ENCODE data around the gene PINK1.

PINK1 gene

DNA sequence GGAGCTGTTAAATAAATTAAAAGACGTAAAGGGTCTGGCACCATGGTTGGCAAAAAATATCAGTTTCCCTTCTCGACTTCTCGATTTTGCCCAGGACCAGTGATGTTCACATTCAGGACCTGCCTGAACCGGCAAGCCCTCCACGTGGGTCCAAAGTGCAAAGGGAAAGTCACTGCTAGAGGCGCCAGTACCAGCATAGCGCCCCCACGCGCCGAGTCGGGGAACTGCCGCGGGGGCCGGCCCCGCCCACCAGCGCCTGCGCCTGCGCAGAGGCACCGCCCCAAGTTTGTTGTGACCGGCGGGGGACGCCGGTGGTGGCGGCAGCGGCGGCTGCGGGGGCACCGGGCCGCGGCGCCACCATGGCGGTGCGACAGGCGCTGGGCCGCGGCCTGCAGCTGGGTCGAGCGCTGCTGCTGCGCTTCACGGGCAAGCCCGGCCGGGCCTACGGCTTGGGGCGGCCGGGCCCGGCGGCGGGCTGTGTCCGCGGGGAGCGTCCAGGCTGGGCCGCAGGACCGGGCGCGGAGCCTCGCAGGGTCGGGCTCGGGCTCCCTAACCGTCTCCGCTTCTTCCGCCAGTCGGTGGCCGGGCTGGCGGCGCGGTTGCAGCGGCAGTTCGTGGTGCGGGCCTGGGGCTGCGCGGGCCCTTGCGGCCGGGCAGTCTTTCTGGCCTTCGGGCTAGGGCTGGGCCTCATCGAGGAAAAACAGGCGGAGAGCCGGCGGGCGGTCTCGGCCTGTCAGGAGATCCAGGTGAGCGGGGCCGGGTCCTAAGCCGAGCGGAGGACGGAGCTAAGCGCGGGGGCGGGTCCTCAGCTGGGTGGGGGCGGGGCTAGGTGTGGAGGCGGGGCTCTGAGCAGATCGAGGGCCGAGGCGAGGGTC lies at the start of gene PINK1:
Gene PINK1, plus strand, starts transcription at position 269 of the 875 bp plus-strand sequence. Its CDS starts 91 bp downstream, at position 360.
- H3K36me3 ChIP-seq (ENCODE audit: insufficient read depth, low read length): 0 out of 2 replicates have a peak, but pooled peaks cover 2% of the 10 kb centered on the region
- no peaks in the 10 kb centered on the region for H3K9me3 ChIP-seq (ENCODE audit: control insufficient read depth, insufficient read depth, low read length)
- no peaks in the 10 kb centered on the region for H3K4me1 ChIP-seq (ENCODE audit: insufficient read depth, low read length)
- peak within 1 kb of the TSS; percentile 91 for H3K9ac ChIP-seq (ENCODE audit: low read depth, low read length)

DNA sequence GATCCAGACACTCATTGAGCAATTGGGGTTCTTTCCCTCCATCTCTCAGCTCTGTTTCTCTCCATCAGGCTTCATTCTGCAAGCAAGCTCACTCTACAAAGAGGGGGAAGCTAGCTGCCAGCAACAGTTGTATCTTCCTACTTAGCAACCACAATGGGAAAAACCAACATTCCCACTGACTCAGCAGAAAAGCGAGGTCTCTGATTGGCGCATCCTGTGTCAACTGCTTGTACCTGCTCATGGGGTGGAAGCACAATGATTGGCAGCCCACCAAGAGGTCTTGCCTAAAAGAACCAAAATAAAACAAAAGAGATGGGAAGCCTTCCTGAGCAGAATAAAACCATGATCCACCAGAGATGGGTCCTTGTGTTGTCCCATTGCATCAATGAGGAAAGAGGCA lies 48.4 kb upstream of the PINK1 start:
- Histone ChIP-seq H3K4me1 (ENCODE audit: insufficient read depth, low read length) (no peaks in the 10 kb centered on the region), H3K9me3 (ENCODE audit: control insufficient read depth, insufficient read depth, low read length) (no peaks in the 10 kb centered on the region)

DNA sequence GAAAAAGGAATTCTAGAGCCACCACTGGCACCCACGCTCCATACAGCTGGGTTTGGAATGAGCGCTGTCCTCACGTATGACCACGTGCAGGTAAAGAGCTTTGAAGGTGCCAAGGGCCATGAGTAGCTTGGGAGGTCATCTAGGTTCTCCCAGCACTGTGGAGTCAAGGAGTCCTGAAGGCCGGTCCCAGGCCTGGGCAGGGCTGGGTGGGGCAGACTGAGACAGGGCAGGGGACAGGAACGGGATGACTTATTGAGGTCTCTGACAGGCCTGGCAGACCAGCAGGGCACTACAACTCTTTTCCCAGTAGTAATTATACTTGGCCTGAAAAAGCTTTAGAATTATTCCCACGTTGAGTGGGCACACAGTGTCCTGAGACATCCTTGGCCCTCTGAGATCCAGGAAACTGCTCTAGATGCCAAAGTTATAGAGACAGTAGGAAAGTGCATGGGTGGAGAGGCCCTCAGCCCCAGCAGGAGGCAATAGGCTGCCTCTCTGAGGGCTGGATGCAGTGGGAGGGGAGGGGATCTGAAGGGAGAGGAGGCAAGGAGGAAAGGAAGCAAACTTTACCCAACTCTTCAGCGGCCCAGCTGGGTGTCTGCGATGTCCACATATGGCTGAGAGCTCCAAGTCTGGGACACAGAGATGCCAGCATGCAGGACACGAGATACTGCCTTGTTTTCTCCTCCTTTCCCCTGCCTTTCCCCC lies 46.2 kb upstream of the PINK1 start:
- Histone ChIP-seq H3K36me3 (ENCODE audit: insufficient read depth, low read length) (no peaks in the 10 kb centered on the region), H3K9ac (ENCODE audit: low read depth, low read length) (no peak overlapping the region), H3K4me1 (ENCODE audit: insufficient read depth, low read length) (no peaks in the 10 kb centered on the region), H3K9me3 (ENCODE audit: control insufficient read depth, insufficient read depth, low read length) (no peaks in the 10 kb centered on the region)

More for the DNA sequence above, 48.4 kb upstream of the PINK1 start:
- Histone ChIP-seq H3K36me3 (ENCODE audit: insufficient read depth, low read length) (no peaks in the 10 kb centered on the region), H3K9ac (ENCODE audit: low read depth, low read length) (no peak overlapping the region)

DNA sequence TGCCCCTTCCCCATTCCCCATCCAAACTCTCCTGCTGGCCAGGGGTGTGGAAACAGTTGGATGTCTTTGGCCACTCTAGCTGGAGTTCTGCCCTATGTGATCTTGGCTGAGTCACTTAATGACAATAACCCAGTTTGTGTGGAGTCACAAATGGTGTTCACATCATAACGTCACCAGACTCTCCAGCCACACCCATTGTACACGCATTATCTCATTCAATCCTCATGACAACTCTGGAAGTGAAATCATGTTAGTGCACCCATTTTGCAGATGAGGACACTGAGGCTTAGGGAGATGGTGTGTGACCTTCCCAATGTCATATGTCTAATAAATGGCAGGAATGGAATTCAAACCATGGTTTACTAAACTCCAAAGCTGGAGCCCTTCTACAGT lies 45.6 kb upstream of the PINK1 start:
- H3K36me3 ChIP-seq (ENCODE audit: insufficient read depth, low read length): no peaks in the 10 kb centered on the region
- no peaks in the 10 kb centered on the region for H3K4me1 ChIP-seq (ENCODE audit: insufficient read depth, low read length)
- no peaks in the 10 kb centered on the region for H3K9me3 ChIP-seq (ENCODE audit: control insufficient read depth, insufficient read depth, low read length)
- H3K9ac ChIP-seq (ENCODE audit: low read depth, low read length): no peak overlapping the region

DNA sequence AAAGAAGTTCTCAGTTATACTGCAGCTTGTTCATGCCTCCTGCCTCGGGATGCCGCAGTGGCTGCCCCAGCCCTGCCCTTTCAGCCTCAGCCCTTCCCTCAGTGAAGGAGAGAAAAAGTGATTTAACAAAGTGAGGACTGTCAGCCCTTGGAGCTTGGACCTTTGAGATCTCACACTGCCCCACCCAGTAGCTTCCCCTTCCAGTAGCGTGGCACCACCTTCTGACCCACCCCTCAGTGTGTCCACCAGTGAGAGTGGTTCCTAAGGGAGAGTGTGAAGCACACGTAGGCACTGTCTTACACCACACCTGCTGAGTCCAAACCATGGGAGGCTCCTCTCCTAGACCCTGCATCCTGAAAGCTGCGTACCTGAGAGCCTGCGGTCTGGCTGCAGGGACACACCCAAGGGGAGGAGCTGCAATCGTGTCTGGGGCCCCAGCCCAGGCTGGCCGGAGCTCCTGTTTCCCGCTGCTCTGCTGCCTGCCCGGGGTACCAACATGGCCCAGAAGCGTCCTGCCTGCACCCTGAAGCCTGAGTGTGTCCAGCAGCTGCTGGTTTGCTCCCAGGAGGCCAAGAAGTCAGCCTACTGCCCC lies 44.5 kb upstream of the PINK1 start, which contains the start of gene CDA:
Gene CDA, plus strand, starts transcription at position 464 of the 592 bp plus-strand sequence. Its CDS starts 33 bp downstream, at position 497.
- H3K9ac ChIP-seq (ENCODE audit: low read depth, low read length): peak within 1 kb of the TSS; percentile 44; the same call in 1 of the 2 replicates
- no peaks in the 10 kb centered on the region for H3K36me3 ChIP-seq (ENCODE audit: insufficient read depth, low read length)
- no peaks in the 10 kb centered on the region for H3K4me1 ChIP-seq (ENCODE audit: insufficient read depth, low read length)

DNA sequence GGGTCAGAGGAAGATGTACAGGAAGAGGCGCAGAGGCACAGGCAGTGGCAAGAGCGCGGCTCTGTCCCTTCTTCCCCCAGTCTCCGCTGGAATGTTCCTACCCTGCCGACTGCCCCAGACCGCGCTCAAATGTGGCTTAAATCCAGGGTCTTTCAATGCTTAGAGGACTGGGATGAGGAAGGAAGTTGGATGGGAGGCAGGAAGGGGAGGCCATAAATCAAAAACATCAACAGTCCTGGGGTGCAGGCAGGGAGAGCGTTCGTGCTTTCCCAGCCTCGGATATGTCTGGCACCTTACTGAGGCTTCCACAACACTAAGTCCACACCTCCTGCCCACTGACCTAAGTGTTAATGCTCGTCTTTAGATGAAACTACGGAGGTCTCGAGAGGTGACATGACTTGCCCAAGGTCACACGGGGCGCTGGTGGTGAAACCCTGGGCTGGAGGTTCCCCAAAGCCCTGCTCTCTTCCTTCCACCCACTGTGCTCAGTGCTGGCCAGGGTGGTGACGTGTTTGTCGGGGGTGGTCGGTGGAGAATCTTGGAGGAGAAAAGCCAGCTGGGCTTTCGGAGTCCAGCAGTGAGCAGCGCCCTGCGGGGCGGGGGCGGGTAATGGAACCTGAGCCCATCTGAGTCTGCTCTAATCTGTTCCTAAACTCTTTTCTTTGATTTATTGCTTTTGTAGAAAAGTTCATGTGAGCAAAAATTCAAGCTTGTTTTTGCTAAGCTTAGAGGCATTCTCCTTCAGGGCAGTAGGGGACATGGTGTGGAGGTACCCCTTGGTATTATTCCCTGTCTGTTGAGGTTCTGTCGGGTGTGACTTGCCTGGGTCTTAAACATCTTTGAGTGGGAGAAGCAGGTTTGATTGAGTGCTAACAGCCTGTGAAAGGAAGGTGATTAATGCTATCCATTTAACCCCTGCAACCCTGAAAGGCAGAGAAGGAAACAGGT lies 43.7 kb upstream of the PINK1 start:
- Histone ChIP-seq H3K9me3 (ENCODE audit: control insufficient read depth, insufficient read depth, low read length) (no peaks in the 10 kb centered on the region), H3K9ac (ENCODE audit: low read depth, low read length) (peak overlapping the region; percentile 44; the same call in 1 of the 2 replicates), H3K4me1 (ENCODE audit: insufficient read depth, low read length) (no peaks in the 10 kb centered on the region), H3K36me3 (ENCODE audit: insufficient read depth, low read length) (no peaks in the 10 kb centered on the region; the same call in 1 of the 2 replicates)

More for the DNA sequence above, 44.5 kb upstream of the PINK1 start, which contains the start of gene CDA:
- H3K9me3 ChIP-seq (ENCODE audit: control insufficient read depth, insufficient read depth, low read length): no peaks in the 10 kb centered on the region

DNA sequence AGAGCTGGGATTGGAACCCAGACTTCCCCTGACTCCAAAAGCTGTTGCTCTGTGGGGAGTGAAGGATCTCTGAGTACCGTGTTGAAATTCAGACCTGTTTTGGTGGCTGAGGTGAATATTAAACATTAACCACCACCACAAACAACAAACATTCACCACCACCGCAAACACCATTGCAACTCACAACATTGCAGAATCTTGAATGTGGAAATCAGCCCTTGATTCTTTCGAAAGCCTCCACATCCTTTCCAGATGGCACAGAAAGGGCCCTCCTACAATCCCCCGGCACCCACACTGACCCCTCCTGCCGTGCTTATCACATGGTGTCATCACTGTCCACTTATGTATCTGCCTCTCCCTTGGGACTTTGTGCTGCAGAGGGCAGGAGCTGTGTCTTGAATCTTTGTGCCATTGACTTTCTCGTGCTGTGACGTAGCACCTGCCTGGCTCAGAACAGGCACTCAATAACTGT lies 42.9 kb upstream of the PINK1 start:
- Histone ChIP-seq H3K9ac (ENCODE audit: low read depth, low read length) (no peak overlapping the region), H3K4me1 (ENCODE audit: insufficient read depth, low read length) (no peaks in the 10 kb centered on the region), H3K36me3 (ENCODE audit: insufficient read depth, low read length) (no peaks in the 10 kb centered on the region; the same call in 1 of the 2 replicates), H3K9me3 (ENCODE audit: control insufficient read depth, insufficient read depth, low read length) (no peaks in the 10 kb centered on the region)

DNA sequence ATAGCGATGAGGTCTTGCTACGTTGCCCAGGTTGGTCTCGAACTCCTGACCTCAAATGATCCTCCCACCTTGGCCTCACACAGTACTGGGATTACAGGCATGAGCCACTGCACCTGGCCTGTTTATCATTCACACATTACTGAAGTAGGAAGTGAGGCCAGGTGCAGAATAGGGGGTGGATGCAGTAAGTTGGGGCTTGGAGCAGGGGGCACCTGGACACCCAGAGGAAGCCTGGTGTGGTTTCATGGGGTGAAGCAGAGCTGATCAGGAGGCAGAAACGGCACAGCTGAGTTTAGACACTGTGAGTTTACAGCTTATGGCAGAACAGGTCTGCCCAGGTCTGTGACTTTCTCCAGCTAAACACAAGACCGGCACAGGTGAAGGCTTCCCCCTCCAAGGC lies 39.5 kb upstream of the PINK1 start:
- no peaks in the 10 kb centered on the region for H3K9me3 ChIP-seq (ENCODE audit: control insufficient read depth, insufficient read depth, low read length)
- no peaks in the 10 kb centered on the region for H3K4me1 ChIP-seq (ENCODE audit: insufficient read depth, low read length)
- no peak overlapping the region for H3K9ac ChIP-seq (ENCODE audit: low read depth, low read length)
- H3K36me3 ChIP-seq (ENCODE audit: insufficient read depth, low read length): no peaks in the 10 kb centered on the region; the same call in 1 of the 2 replicates

DNA sequence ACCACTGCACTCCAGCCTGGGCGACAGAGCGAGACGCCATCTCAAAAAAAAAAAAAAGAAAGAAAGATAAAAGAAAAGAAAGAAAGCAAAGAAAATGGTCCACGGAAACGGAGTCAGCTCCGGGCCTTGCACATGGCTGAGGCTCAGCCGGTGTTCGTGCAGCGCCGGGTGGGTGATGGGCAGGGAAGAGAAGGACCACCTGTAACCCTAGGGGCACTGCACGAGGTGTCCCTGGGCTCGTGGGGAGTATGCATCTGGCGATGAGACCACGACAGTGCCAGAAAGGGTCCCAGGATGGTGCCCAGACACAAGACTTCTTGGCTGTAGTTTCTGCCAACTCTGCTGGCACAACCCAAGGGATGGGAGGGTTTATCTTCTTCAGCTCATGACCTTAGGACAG lies 38.5 kb upstream of the PINK1 start:
- no peaks in the 10 kb centered on the region for H3K9me3 ChIP-seq (ENCODE audit: control insufficient read depth, insufficient read depth, low read length)
- no peak overlapping the region for H3K9ac ChIP-seq (ENCODE audit: low read depth, low read length)
- H3K4me1 ChIP-seq (ENCODE audit: insufficient read depth, low read length): no peaks in the 10 kb centered on the region
- H3K36me3 ChIP-seq (ENCODE audit: insufficient read depth, low read length): no peaks in the 10 kb centered on the region; the same call in 1 of the 2 replicates

DNA sequence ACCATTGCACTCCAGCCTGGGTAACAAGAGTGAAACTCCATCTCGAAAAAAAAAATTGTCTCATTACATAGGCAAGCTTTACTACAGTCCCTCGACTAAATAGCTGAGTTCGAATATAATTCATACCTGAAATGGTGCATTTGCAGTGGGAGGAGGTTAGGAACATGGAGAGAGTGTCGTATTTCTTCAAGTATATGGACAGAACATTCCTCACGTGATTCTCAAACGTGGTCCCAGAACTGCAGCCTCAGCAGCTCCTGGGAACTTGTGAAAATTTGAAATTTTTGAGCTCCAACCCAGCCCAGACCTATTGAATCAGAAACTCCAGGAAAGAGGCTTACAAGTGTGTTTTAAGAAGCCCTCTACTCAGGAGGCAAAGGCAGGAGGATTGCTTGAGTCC lies 37.2 kb upstream of the PINK1 start:
- H3K4me1 ChIP-seq (ENCODE audit: insufficient read depth, low read length): no peaks in the 10 kb centered on the region

DNA sequence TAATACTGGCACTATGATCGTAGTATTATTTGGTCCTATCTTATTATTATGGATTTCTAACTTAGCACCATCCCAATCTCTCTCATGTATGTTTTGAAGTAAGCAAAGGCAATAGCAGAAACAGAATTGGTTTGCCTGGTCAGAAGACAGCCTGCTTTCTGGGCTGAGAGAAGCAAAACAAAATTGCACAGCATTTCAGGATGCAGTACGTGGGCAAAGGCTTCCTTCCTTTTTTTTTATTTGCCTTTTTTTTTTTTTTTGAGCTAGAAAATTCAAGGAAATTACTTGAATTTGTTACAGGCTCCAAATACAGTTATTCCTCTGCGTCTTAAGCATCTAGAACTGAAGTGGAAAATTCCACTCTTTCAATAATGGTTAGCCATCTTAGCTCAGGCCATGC lies 35.6 kb upstream of the PINK1 start:
- Histone ChIP-seq H3K4me1 (ENCODE audit: insufficient read depth, low read length) (no peaks in the 10 kb centered on the region), H3K9me3 (ENCODE audit: control insufficient read depth, insufficient read depth, low read length) (no peaks in the 10 kb centered on the region), H3K36me3 (ENCODE audit: insufficient read depth, low read length) (no peaks in the 10 kb centered on the region; the same call in 1 of the 2 replicates), H3K9ac (ENCODE audit: low read depth, low read length) (no peak overlapping the region)

More for the DNA sequence above, 37.2 kb upstream of the PINK1 start:
- no peak overlapping the region for H3K9ac ChIP-seq (ENCODE audit: low read depth, low read length)
- no peaks in the 10 kb centered on the region for H3K9me3 ChIP-seq (ENCODE audit: control insufficient read depth, insufficient read depth, low read length)
- no peaks in the 10 kb centered on the region; the same call in 1 of the 2 replicates for H3K36me3 ChIP-seq (ENCODE audit: insufficient read depth, low read length)

DNA sequence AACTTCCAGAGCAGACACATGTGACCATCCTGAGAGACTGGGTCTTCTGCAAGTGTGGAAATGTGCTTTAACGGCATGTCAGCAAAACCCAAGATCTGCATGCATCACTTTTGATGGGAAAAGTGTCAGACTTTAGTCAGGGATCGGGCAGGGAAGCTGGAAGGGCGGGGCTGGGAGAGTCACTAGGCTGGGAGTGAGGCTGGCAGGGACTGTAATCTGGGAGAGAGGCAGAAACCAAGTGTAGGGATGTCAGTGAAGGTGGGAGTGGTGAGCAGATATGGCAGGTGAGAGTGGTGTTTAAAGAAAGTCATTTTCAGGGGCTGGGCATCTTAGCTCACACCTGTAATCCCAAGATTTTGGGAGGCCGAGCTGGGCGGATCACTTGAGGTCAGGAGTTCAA lies 33.1 kb upstream of the PINK1 start:
- H3K36me3 ChIP-seq (ENCODE audit: insufficient read depth, low read length): no peaks in the 10 kb centered on the region
- H3K4me1 ChIP-seq (ENCODE audit: insufficient read depth, low read length): no peaks in the 10 kb centered on the region
- H3K9ac ChIP-seq (ENCODE audit: low read depth, low read length): no peak overlapping the region
- no peaks in the 10 kb centered on the region for H3K9me3 ChIP-seq (ENCODE audit: control insufficient read depth, insufficient read depth, low read length)

DNA sequence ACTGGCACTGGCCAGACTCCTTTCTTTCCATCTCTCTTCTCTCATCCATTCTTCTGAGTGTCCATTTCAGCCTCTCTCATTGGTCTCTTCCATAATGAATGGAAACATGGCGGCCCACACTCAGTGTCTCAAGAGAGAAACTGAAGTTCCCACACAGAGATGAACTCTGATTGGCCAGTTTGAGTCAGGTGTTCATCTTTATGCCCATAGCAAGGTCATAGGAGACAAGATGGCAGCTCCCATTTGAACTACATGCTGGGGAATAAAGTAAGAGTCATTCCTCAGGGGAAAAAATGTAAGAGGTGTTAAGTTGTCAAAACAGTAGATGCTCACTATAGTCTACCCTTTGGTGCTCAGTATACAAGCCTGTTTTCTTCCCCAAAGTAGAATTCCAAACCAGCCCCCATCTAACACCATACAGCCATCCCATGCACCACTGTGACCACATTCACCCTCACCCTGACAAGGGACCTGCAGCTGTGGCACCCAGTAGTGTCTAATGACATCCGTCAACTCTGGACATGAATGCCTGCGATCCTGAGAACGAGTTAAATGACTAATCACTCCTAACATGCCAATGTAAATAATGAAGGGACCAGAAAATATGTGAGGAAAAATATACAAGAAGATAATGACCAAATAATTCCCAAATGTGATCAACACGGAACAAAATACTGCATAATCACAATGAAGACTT lies 32.0 kb upstream of the PINK1 start:
- Histone ChIP-seq H3K9ac (ENCODE audit: low read depth, low read length) (no peak overlapping the region), H3K9me3 (ENCODE audit: control insufficient read depth, insufficient read depth, low read length) (no peaks in the 10 kb centered on the region), H3K36me3 (ENCODE audit: insufficient read depth, low read length) (no peaks in the 10 kb centered on the region), H3K4me1 (ENCODE audit: insufficient read depth, low read length) (no peaks in the 10 kb centered on the region)

Measured in ES-I3 (cell line).